ENCODE measurements around the gene MBL2. TPM values are rescaled to one million over a fixed set of nuclear protein-coding genes. Genes with fewer than 3 reads are reported as not detected.

MBL2 gene
- polyA plus RNA-seq, 1 donor (not counting 4 experiments of a cell fraction or from before 2014, with no cell fraction given) = not detected

DNA sequence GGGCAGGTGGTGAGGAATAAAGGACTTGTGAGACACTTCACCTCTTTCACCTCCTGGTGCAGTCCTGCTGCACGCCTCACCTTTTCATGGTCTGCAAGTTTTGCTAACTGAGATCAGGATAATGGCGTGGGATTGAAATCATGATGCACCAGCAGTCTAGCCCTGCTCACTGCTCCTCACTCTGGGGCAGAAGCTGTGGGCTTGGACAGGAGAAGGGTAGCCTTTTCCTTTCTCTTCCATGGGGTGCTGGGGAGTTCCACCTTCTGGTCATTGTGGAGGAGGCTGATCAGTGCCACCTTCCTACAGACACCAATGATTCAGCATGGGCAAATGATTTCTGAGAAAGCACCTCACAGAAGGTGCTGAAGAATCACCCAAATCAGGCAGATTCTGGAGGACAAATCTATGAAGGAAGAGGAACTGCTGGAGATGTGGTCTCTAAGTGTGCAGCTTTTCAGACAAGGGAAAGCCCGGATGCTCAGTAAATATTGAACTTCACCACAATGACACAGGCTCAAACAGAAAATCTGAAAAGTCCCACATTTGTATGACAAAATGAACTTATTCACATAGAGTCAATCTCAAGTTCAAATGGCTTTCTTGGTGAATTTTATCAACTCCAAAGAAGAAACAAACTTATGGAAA lies 19.7 kb downstream of the MBL2 start:
- Histone ChIP-seq H3K36me3 (ENCODE audit: control insufficient read depth in 2 of 2, extremely low read depth in 1 of 2, insufficient read depth in 2 of 2, low read length in 2 of 2) (no peaks in the 10 kb centered on the region), H3K27me3 (ENCODE audit: control insufficient read depth, extremely low read depth, insufficient read depth, low read length) (no peaks in the 10 kb centered on the region), H4K20me1 (ENCODE audit: control insufficient read depth, extremely low read depth, insufficient read depth, low read length) (no peaks in the 10 kb centered on the region), H3K9ac (ENCODE audit: control insufficient read depth, extremely low read depth, insufficient read depth, low read length) (no peak overlapping the region), H3K79me2 (ENCODE audit: control insufficient read depth, insufficient read depth, low read length) (no peaks in the 10 kb centered on the region), H3K4me2 (ENCODE audit: control insufficient read depth, extremely low read depth, insufficient read depth, low read depth, low read length) (no peak overlapping the region), H3K9me1 (ENCODE audit: control insufficient read depth, extremely low read depth, insufficient read depth, low read length) (no peaks in the 10 kb centered on the region), H3K27ac (ENCODE audit: control insufficient read depth, insufficient read depth, low read length) (no peak overlapping the region), H3K9me3 (ENCODE audit: control insufficient read depth, low read depth, low read length) (no peaks in the 10 kb centered on the region), H3K4me1 (ENCODE audit: control insufficient read depth, extremely low read depth, insufficient read depth, low read length) (no peaks in the 10 kb centered on the region), H3K4me3 (ENCODE audit: control insufficient read depth in 2 of 3, extremely low read depth in 1 of 3, insufficient read depth in 2 of 3, low read depth in 1 of 3, low read length in 3 of 3) (no peak overlapping the region), H2AFZ (ENCODE audit: control insufficient read depth, low read length) (no peak overlapping the region)
- TF ChIP-seq, protein P1, sequence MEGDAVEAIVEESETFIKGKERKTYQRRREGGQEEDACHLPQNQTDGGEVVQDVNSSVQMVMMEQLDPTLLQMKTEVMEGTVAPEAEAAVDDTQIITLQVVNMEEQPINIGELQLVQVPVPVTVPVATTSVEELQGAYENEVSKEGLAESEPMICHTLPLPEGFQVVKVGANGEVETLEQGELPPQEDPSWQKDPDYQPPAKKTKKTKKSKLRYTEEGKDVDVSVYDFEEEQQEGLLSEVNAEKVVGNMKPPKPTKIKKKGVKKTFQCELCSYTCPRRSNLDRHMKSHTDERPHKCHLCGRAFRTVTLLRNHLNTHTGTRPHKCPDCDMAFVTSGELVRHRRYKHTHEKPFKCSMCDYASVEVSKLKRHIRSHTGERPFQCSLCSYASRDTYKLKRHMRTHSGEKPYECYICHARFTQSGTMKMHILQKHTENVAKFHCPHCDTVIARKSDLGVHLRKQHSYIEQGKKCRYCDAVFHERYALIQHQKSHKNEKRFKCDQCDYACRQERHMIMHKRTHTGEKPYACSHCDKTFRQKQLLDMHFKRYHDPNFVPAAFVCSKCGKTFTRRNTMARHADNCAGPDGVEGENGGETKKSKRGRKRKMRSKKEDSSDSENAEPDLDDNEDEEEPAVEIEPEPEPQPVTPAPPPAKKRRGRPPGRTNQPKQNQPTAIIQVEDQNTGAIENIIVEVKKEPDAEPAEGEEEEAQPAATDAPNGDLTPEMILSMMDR (optimal IDR thresholded peaks at IDR 0.05 in 1 of 3, IDR thresholded peaks at IDR 0.05 in 1 of 3, conservative IDR thresholded peaks at IDR 0.05 in 1 of 3; ENCODE audit: extremely low read depth in 1 of 3, insufficient read depth in 2 of 3, low read length in 3 of 3) = no peak
- TF ChIP-seq EZH2 (IDR thresholded peaks at IDR 0.05; ENCODE audit: low read length) = no peak
- dilution Hi-C loops (cut with MboI; ENCODE audit: extremely low pct_ligation_motif_present, low sequenced_read_pairs) = no loop called here
- FAIRE-seq (no peak), DNase-seq (ENCODE audit: low read depth, low spot score) (no peak)

DNA sequence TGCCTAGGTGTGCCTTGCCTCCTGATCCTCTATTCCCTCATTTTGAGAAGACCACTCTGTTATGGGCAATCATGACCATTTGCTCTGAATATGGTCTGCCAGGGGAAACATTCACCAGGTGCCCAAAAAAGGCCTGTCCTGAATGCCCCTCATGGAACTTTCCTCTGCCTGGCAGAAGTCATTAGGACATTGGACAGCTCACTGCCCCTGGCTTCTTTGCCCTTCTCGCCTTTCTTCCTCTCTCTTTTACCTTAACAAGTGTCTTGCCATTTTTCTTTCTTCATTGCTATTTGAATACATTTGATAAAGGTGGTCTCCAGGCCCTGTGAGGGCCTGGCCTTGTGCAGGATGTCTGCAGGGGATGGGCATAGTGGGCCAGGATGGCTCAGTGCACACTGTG lies 20.3 kb downstream of the MBL2 start:
- Histone ChIP-seq H3K9me1 (ENCODE audit: control insufficient read depth, extremely low read depth, insufficient read depth, low read length) (no peaks in the 10 kb centered on the region), H3K4me2 (ENCODE audit: control insufficient read depth, extremely low read depth, insufficient read depth, low read depth, low read length) (no peak overlapping the region), H3K4me1 (ENCODE audit: control insufficient read depth, extremely low read depth, insufficient read depth, low read length) (no peaks in the 10 kb centered on the region), H3K9ac (ENCODE audit: control insufficient read depth, extremely low read depth, insufficient read depth, low read length) (no peak overlapping the region), H3K9me3 (ENCODE audit: control insufficient read depth, low read depth, low read length) (no peaks in the 10 kb centered on the region), H4K20me1 (ENCODE audit: control insufficient read depth, extremely low read depth, insufficient read depth, low read length) (no peaks in the 10 kb centered on the region), H3K27ac (ENCODE audit: control insufficient read depth, insufficient read depth, low read length) (no peak overlapping the region), H3K4me3 (ENCODE audit: control insufficient read depth in 2 of 3, extremely low read depth in 1 of 3, insufficient read depth in 2 of 3, low read depth in 1 of 3, low read length in 3 of 3) (no peak overlapping the region), H3K36me3 (ENCODE audit: control insufficient read depth in 2 of 2, extremely low read depth in 1 of 2, insufficient read depth in 2 of 2, low read length in 2 of 2) (no peaks in the 10 kb centered on the region), H3K27me3 (ENCODE audit: control insufficient read depth, extremely low read depth, insufficient read depth, low read length) (no peaks in the 10 kb centered on the region), H2AFZ (ENCODE audit: control insufficient read depth, low read length) (no peak overlapping the region), H3K79me2 (ENCODE audit: control insufficient read depth, insufficient read depth, low read length) (no peaks in the 10 kb centered on the region)
- no peak for FAIRE-seq
- dilution Hi-C loops (cut with MboI; ENCODE audit: extremely low pct_ligation_motif_present, low sequenced_read_pairs) = no loop called here
- TF ChIP-seq, protein P1 (optimal IDR thresholded peaks at IDR 0.05 in 1 of 3, IDR thresholded peaks at IDR 0.05 in 1 of 3, conservative IDR thresholded peaks at IDR 0.05 in 1 of 3; ENCODE audit: extremely low read depth in 1 of 3, insufficient read depth in 2 of 3, low read length in 3 of 3) = no peak
- no peak for TF ChIP-seq EZH2 (IDR thresholded peaks at IDR 0.05; ENCODE audit: low read length)
- DNase-seq (ENCODE audit: low read depth, low spot score) = no peak
